HG03039 (cell line): Measurements from ENCODE around the gene TRIM29.
"Not testable (repeated sequence)": the region's sequence is repeated elsewhere in the genome, so short reads cannot be mapped to it uniquely, and the experiment has no call there.

Experiments
- ATAC-seq: cut with Tn5 transposase; IDR thresholded peaks from one replicate; pipeline ENCODE4 v1.9.1; 2021; ENCODE audit warnings: mild to moderate bottlenecking, moderate library complexity; ENCODE audit not compliant: unreplicated experiment

The TRIM29 gene

GRCh38 chr11:120173019-120173705, 35.2 kb upstream of the TRIM29 start:
- ATAC-seq, result no peak

DNA sequence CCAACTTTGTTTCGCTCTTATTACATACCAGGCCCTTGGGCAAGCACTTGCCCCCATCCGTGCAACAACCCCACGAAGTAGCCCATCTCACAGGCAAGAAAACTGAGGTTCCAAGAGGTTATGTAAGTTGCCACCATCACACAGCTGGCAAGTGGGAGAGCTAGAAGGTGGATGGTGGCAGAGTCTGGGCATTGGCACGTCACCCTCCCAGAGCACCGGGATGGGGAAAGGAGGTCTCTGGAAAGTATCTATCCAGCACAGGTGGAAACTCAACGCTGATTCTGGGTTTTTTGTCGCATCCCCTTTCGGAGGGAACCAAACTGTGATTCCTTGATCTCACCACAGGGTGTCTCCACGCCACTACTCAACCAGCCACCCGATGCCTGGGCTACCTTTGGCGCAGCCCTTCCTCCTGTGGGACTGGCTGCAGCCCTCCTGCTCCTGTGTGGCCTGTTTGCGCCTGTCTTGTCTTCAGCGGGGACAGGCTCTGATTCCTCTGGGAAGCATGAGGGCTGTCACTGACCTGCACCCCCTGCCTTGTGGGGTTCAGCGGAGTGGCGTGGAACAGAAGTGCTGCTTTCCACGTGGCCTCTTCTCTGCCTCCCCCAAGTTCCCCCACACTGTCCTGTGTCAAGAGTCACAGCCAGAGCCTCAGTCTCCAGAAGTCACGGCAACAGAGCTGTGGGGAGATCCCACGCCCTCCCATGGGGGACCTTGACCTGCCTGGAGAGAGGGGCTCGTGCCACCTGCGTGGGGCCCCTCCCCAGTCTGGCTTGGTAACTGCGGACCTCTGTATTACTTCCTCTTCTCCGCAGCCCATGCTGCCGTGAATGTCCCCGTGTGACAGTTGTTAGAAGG, 34.4 kb upstream of the TRIM29 start:
- no peak for ATAC-seq

- no peak for ATAC-seq
Observed at GRCh38 chr11:120170741-120171261, 32.9 kb upstream of the TRIM29 start.

GRCh38 chr11:120169981-120170698, 32.2 kb upstream of the TRIM29 start:
- ATAC-seq, result no peak

DNA sequence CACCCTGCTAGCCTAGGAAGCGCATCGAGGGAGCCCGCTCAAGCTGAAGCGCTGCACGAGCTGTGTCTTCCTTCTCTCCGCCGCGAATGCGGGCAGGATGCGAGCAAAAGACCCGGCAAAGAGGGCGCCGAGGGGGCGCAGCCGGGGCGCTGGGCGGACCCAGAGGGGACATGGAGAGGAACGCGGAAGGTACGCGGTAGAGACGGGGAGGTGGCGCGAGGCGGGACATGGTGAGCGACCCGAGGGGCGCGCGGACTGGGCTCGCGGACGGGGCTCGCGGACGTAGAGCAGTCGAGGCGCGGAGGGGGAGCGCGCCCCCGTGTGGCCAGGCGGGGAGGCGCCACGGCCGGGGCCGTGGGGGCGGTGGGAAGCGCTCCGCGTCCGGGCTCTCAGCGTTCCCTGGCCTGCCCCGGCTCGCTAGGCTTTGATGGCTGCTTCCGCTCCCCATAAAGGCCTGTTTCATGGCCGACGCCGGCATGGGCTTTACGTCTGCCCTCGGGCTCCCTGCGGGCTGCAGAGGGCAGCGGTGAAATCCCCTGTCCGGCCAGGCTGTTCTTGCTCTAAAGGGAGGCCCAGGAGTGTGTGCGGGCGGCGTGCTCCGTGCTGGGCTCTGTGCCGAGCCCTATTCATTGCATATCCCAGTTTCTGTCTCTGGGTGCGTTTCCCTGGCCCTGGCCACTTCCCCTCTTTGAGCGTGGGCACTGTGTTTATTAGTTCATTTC, 31.2 kb upstream of the TRIM29 start:
- ATAC-seq, result no peak

- no peak for ATAC-seq
Observed at GRCh38 chr11:120168108-120168959, 30.4 kb upstream of the TRIM29 start.

DNA sequence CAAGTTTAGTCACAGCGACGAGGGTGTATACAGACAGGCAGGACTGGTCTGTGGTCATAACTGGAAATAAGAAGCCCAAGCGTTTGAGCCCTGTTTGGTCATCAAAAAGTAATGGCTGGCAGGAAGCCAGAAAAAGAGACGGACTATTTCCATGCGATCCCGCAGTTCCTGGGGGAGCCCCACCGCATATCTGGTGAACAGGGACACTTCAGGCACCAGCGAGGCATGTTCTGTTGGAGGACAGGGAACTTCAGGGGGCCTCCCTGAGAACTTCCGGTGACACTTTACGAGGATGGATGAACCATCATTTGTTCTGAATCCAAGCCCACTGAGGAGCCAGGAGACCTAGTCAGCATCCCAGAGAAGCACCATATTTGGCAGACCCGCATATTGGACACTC, 29.7 kb upstream of the TRIM29 start:
- ATAC-seq, result no peak

- no peak for ATAC-seq
Observed at GRCh38 chr11:120160436-120160835, 22.5 kb upstream of the TRIM29 start.

DNA sequence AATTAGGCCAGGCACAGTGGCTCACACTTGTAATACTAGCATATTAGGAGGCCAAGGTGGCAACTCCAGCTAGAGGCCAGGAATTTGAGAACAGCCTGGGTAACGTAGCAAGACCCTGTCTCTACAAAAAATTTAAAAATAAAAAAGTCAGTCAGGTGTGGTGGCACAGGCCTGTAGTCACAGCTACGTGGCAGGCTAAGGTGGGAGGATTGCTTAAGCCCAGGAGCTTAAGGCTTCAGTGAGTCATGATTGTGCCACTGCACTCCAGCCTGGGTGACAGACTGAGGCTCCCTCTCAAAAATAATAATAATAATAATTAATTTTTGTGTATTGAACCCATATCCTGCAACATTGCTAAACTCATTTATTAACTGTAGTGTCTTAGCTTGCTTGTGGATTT, 15.3 kb upstream of the TRIM29 start:
- ATAC-seq, result no peak

- no peak for ATAC-seq
Observed at GRCh38 chr11:120151536-120151935, 13.6 kb upstream of the TRIM29 start.

DNA sequence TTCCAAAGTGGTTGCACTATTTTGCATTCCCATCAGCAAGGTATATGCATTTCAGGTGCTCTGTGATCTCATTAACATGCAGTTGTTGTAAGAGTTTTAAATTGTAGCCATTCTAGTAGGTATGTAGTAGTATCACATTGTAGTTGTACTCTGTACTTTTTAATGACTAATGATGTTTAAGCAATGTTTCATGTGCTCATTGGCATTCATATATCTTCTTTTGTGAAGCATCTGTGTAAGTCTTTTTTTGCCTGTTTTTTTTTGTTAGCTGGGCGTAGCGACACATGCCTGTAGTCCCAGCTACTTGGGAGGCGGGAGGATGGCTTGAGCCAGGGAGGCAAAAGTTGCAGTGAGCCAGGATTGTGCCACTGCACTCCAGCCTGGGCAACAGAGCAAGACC, 11.3 kb upstream of the TRIM29 start:
- ATAC-seq, result no peak

DNA sequence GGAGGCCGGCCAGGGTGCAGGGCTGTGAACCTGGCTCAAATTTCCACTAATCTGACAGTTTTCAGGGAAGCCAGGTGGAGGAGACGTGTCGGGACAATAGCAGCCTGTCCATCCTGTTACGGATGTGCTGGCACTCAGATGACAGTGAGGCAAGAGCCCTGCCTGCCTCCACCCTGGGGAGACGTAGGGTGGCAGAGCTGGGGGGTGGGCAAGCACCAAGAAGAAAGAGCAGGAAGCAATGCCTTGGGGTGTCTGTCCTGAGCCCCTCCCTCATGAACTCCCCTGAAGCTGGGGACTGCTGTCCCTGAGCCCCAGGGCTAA, 10.0 kb upstream of the TRIM29 start:
- no peak for ATAC-seq

DNA sequence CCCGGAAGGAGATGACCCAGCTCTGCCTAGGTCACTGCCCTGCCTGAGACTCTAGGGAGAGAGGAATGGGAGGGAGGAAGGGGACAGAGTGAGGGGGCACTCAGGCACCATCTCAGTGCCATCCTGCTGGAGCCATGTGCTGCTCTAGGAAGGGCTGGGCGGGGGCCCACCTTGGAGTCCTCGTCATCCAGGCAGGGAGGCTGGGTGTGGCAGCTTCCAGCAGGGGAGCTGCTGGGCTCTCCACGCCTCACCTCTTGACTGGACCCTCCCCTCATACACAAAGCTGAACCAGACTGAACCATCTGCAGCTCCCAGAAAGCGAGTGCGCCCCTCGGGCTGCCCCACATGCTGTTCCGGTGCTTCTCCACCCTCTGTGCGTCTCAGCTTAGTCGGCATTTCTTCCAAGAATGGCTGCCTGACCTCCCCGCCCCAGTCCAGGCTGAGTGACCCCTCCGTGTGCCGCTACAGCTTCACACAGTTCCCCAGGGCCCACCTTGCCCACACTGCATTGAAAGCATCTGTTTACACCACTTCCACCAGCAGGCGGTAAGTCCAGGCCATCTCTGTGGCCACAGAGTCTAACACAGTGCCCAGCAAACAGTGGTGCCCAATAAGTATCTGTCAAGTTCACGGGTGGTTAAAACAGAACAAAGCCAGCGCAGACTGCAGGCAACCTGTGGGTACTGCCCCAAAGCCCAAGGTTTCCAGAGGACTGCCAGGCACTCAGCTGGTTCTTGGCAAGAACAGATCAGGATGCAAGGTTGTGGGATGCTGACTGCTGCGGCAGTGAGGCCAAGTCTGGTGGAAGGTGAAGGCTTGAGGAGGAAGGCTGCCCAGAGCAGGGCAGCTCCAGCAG, 9.4 kb upstream of the TRIM29 start:
- ATAC-seq, result no peak

DNA sequence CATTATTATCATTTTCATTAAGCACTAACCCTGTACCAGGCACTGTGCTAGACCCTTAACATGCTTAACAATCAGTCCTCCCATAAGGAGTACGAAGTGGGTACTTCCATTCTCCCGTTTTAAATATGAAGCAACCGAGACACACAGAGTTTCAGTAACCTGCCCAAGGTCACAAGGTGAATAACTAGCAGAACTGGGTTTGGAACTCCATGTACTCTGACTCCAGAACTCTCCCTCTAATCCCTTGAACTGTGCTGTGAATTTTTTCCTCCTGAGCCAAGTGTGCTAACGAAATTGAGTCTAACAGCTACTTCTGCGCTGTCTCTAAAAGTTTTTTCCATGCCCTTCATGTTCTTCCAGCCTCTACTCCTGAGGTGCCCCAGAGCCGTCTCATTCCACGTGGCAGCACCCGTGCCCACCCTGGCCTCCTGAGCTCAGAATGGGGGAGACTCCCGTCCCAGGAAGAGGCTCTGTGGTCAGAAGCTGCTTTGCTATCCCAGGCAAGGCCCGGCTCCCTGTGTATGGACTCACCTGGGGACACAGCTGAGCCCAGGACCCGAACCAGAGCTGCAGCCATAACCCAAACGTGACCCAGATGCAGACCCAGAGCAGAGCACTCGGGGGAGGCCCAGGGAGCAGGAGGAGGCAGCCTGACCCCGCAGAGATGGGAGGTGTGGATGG, 8.6 kb upstream of the TRIM29 start:
- ATAC-seq, result no peak

- ATAC-seq, result no peak
Observed at GRCh38 chr11:120144501-120144900, 6.6 kb upstream of the TRIM29 start.

DNA sequence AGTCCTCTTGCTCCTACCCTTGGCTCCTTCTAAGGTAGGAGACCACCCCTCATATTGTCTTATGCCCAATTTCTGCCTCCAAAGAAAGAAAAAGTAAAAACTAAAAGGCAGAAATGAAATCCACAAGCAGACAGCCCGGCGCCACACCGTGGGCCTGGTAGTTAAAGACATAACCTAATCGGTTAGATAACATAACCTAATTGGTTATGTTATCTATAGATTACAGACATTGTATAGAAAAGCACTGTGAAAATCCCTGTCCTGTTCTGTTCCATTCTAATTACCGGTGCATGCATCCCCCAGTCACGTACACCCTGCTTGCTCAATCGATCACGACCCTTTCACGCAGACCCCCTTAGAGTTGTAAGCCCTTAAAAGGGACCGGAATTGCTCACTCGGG, 5.6 kb upstream of the TRIM29 start:
- not testable (repeated sequence) for ATAC-seq

GRCh38 chr11:120142441-120143100, 4.7 kb upstream of the TRIM29 start:
- ATAC-seq, result no peak
